ENCODE measurements around the gene GPR25. TPM values are rescaled to one million over a fixed set of nuclear protein-coding genes. Genes with fewer than 3 reads are reported as not detected.

GPR25 gene
- total RNA-seq, 1 donor from 2014 or later: not detected

DNA sequence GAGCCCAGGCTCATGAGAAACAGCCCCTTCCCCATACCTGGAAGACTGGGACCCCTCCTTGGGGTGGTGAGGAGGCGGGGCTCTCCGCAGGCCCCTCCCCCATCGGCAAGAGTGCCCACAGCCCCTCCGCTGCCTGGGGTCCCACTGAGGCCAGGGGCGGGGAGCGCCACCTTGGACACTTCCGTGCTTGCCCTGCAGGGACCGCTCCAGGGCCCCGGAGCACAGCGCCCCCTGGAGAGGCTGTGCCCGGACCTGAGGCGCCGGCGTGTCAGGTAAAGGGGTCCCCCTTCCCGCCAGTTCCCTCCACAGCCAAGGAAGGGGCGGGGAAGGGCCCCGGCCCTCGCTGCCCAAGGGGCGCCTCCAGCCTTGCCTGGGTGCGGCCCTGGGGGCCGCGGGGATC, 43.4 kb downstream of the GPR25 start:
- Mint-ChIP-seq H3K27ac (no peak overlapping the region), H3K4me3 (no peak overlapping the region), H3K36me3 (no peaks in the 10 kb centered on the region), H3K4me1 (ENCODE audit: unreplicated experiment) (no peaks in the 10 kb centered on the region), H3K9me3 (no peaks in the 10 kb centered on the region), H3K27me3 (no peaks in the 10 kb centered on the region)
- DNase-seq (ENCODE audit: extremely low spot score, unreplicated experiment): no peak
- TF ChIP-seq, protein P1, sequence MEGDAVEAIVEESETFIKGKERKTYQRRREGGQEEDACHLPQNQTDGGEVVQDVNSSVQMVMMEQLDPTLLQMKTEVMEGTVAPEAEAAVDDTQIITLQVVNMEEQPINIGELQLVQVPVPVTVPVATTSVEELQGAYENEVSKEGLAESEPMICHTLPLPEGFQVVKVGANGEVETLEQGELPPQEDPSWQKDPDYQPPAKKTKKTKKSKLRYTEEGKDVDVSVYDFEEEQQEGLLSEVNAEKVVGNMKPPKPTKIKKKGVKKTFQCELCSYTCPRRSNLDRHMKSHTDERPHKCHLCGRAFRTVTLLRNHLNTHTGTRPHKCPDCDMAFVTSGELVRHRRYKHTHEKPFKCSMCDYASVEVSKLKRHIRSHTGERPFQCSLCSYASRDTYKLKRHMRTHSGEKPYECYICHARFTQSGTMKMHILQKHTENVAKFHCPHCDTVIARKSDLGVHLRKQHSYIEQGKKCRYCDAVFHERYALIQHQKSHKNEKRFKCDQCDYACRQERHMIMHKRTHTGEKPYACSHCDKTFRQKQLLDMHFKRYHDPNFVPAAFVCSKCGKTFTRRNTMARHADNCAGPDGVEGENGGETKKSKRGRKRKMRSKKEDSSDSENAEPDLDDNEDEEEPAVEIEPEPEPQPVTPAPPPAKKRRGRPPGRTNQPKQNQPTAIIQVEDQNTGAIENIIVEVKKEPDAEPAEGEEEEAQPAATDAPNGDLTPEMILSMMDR (conservative IDR thresholded peaks at IDR 0.05): no peak

DNA sequence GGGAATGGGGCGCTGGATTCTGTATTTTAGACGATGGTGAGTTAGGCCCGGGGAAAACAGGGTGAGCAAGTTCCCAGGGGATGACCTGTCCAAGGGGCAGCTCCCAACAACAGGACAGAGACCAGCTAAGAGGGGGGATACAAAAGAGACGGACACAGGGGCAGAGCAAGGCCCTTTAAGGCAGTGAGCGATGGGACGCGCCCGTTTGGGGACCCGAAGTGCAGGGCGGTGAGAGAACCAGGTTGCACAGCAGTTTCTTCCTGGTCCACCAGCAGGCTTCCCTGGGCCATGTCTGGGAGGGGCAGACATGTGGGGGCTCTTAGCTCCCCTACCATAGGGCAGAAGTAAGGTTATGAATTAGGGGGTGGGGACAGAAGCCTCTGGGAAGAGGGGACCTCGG, 43.9 kb downstream of the GPR25 start:
- Mint-ChIP-seq H3K27ac (peak overlapping the region; percentile 34), H3K4me1 (ENCODE audit: unreplicated experiment) (no peaks in the 10 kb centered on the region), H3K9me3 (no peaks in the 10 kb centered on the region), H3K27me3 (no peaks in the 10 kb centered on the region), H3K36me3 (no peaks in the 10 kb centered on the region), H3K4me3 (no peak overlapping the region)
- DNase-seq (ENCODE audit: extremely low spot score, unreplicated experiment): no peak
- TF ChIP-seq, protein P1 (conservative IDR thresholded peaks at IDR 0.05): no peak

DNA sequence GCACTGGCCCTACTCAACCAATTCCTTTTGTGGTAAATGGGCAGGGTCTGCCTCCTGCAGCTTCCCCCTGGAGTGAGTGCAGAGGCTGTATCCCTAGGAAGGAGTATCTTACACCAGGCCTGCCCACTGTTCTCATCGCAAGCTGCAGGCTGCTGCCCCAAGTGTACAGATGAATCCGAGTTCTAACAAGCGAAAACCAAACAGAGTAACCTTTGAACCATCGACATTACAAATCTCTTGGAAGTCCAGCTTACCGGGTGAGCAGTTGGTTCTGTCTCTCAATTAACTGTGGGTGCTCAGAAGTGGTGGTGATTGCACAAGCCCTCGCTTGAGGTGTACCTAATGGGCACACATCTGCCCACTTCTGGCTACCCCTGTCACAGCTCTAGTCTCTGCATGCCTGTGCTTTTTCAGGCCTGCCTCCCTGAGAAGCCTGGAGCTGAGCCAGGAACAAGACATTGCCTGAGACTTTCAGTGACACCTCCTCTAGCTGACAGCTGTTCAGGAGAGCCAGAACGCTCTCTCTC, 44.6 kb downstream of the GPR25 start:
- no peak overlapping the region for H3K4me3 Mint-ChIP-seq
- DNase-seq (ENCODE audit: extremely low spot score, unreplicated experiment): no peak
- no peaks in the 10 kb centered on the region for H3K4me1 Mint-ChIP-seq (ENCODE audit: unreplicated experiment)
- H3K27me3 Mint-ChIP-seq: no peaks in the 10 kb centered on the region
- H3K36me3 Mint-ChIP-seq: no peaks in the 10 kb centered on the region
- TF ChIP-seq, protein P1 (conservative IDR thresholded peaks at IDR 0.05): no peak
- H3K9me3 Mint-ChIP-seq: no peaks in the 10 kb centered on the region
- no peak overlapping the region for H3K27ac Mint-ChIP-seq

DNA sequence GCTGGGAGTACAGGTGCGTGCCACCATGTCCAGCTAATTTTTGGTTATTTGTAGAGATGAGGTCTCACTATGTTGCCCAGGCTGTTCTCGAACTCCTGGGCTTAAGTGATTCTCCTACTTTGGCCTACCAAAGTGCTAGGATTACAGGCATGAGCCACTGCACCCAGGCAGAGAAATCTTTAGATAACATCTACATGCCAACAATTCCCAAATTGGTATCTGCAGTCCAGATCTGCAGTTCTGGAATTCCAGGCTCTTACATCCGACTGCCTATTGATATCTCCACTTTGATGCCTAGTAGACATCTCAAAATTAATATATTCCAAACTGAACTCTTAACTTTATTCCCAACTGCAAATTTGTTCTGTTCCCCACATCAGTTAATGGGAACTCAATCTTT, 45.2 kb downstream of the GPR25 start:
- Mint-ChIP-seq H3K36me3 (no peaks in the 10 kb centered on the region), H3K9me3 (no peaks in the 10 kb centered on the region), H3K4me1 (ENCODE audit: unreplicated experiment) (no peaks in the 10 kb centered on the region), H3K4me3 (no peak overlapping the region), H3K27ac (no peak overlapping the region), H3K27me3 (no peaks in the 10 kb centered on the region)
- TF ChIP-seq, protein P1 (conservative IDR thresholded peaks at IDR 0.05): no peak
- DNase-seq (ENCODE audit: extremely low spot score, unreplicated experiment): no peak

DNA sequence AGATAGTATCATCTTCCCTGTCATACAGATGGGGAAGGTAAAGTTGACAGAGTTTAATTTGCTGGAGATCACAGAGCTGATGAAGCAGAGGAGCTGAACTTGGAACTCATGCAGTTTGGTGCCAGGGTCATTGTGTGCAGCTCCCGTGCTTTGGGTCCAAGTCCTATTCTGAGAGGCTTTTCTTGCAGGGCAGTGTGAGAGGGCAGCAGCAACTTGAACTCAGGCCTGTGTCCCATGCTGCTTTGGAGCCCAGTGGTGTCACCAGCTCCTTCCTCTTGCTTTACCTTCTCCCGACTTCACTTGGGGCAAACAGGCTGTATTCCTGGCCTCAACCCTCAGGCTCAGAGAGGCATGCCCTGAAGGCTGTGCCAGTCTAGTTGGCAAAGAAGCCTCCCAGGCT, 46.6 kb downstream of the GPR25 start:
- no peaks in the 10 kb centered on the region for H3K9me3 Mint-ChIP-seq
- H3K4me3 Mint-ChIP-seq: no peak overlapping the region
- TF ChIP-seq, protein P1 (conservative IDR thresholded peaks at IDR 0.05): no peak
- no peaks in the 10 kb centered on the region for H3K27me3 Mint-ChIP-seq
- H3K27ac Mint-ChIP-seq: no peak overlapping the region
- no peaks in the 10 kb centered on the region for H3K36me3 Mint-ChIP-seq
- DNase-seq (ENCODE audit: extremely low spot score, unreplicated experiment): no peak
- H3K4me1 Mint-ChIP-seq (ENCODE audit: unreplicated experiment): no peaks in the 10 kb centered on the region

Data from type B pancreatic cell (in vitro differentiated cells).